Fibroblast of pulmonary artery (primary cell): Measurements from ENCODE around the gene AMPH.
"Not testable (repeated sequence)": the region's sequence is repeated elsewhere in the genome, so short reads cannot be mapped to it uniquely, and the experiment has no call there.

Experiments
- DNase-seq: peaks from one replicate; pipeline ENCODE4 v3.0.0-alpha.2; 2010; ENCODE audit warnings: low read depth
- H3K4me3 ChIP-seq: replicated peaks from 2 replicates; pipeline ENCODE4 v1.5.1; 2011; ENCODE audit warnings: low read depth, mild to moderate bottlenecking, control low read depth, low read length, moderate library complexity
- CTCF ChIP-seq: IDR thresholded peaks from 2 replicates; pipeline ENCODE4 v1.5.1; 2011; ENCODE audit warnings: mild to moderate bottlenecking, control low read depth, low read length, inconsistent platforms; ENCODE audit errors: missing control alignments

The AMPH gene

GRCh38 chr7:38345299-38346172, 285.6 kb downstream of the AMPH start:
- not testable (repeated sequence) for H3K4me3 ChIP-seq
- peak; percentile 62 for TF ChIP-seq CTCF
- peak; percentile 35 for DNase-seq

GRCh38 chr7:38344741-38345140, 286.4 kb downstream of the AMPH start:
- DNase-seq, H3K4me3 ChIP-seq: not testable (repeated sequence)

GRCh38 chr7:38342135-38342534, 289.0 kb downstream of the AMPH start:
- H3K4me3 ChIP-seq, DNase-seq: not testable (repeated sequence)

GRCh38 chr7:38341172-38341705, 289.9 kb downstream of the AMPH start:
- not testable (repeated sequence) for H3K4me3 ChIP-seq
- peak; percentile 42 for DNase-seq
- TF ChIP-seq CTCF = peak; percentile 30

- H3K4me3 ChIP-seq = no peak overlapping the region
- no peak for DNase-seq
- TF ChIP-seq CTCF = no peak
Measured at GRCh38 chr7:38339953-38340819, 291.0 kb downstream of the AMPH start.

GRCh38 chr7:38336148-38336515, 295.0 kb downstream of the AMPH start:
- not testable (repeated sequence) for H3K4me3 ChIP-seq, DNase-seq

GRCh38 chr7:38335492-38336147, 295.6 kb downstream of the AMPH start:
- peak; percentile 82 for DNase-seq
- H3K4me3 ChIP-seq = no peak overlapping the region

More at GRCh38 chr7:38335492-38336147, 295.6 kb downstream of the AMPH start:
- TF ChIP-seq CTCF = peak; percentile 100
